Activated naive CD4-positive, alpha-beta T cell treated with anti-CD3 and anti-CD28 coated beads, Interleukin-2, amount 50 U/mL, for 72 hours (primary cell): Measurements from ENCODE around the gene STOML2. TPM values are rescaled to one million over a fixed set of nuclear protein-coding genes. Genes with fewer than 3 reads are reported as not detected.

Experiments
- ATAC-seq, 2 donors: fragments of 150-1000 bp; cut with Tn5 transposase; 2 replicates each; pipeline ENCODE4 v1.10.0; 2021; ENCODE audit warnings: mild to moderate bottlenecking in 2 of 2, moderate library complexity in 2 of 2
- DNase-seq, 2 donors: peaks; one replicate each; pipeline ENCODE4 v3.0.0; 2021 to 2022; ENCODE audit warnings: low spot score in 2 of 2
- H3K27ac Mint-ChIP-seq, 2 donors: one replicate each; pipeline ENCODE4 v1.8.0; 2022; ENCODE audit warnings: mild to moderate bottlenecking in 2 of 2, mixed read lengths in 2 of 2
- H3K36me3 Mint-ChIP-seq, 2 donors: one replicate each; pipeline ENCODE4 v1.8.0; 2022; ENCODE audit warnings: mixed read lengths in 2 of 2
- H3K9me3 Mint-ChIP-seq, 2 donors: one replicate each; pipeline ENCODE4 v1.8.0; 2022; ENCODE audit warnings: mixed read lengths in 2 of 2
- total RNA-seq, 2 donors: library from RNA; stranded (reverse); gene quantifications; one replicate each; pipeline ENCODE4 v1.2.3, GENCODE V29; 2022

The STOML2 gene
- total RNA-seq, 2 donors from 2014 or later: 151 to 216 TPM

- DNase-seq (no peak), ATAC-seq (no peak)
- no peaks in the 10 kb centered on the region for H3K9me3 Mint-ChIP-seq
- peak overlapping the region; percentile 21 to 62 for H3K27ac Mint-ChIP-seq
- H3K36me3 Mint-ChIP-seq: peaks cover 0 to 12% of the 10 kb centered on the region in 2 donors
Observed at GRCh38 chr9:35089434-35089833, 13.5 kb downstream of the STOML2 start.

GRCh38 chr9:35085078-35085477 lies 17.9 kb downstream of the STOML2 start:
- Mint-ChIP-seq H3K9me3 (no peaks in the 10 kb centered on the region), H3K36me3 (peaks cover 2 to 10% of the 10 kb centered on the region in 2 donors), H3K27ac (peak overlapping the region in 1 of 2 donors; percentile 8)
- no peak for ATAC-seq
- DNase-seq: no peak

GRCh38 chr9:35079426-35080341 lies 23.2 kb downstream of the STOML2 start, which contains the start of gene FANCG:
Gene FANCG, minus strand, starts transcription at chr9:35079942. Its CDS starts 418 bp downstream, at chr9:35079524.
- ATAC-seq (peak; percentile 91 to 95), DNase-seq (peak; percentile 77 to 92)
- Mint-ChIP-seq H3K27ac (peak within 1 kb of the TSS; percentile 99), H3K36me3 (peaks cover 40 to 47% of the 10 kb centered on the region in 2 donors), H3K9me3 (no peaks in the 10 kb centered on the region)

GRCh38 chr9:35079041-35079425 lies 23.9 kb downstream of the STOML2 start:
- H3K36me3 Mint-ChIP-seq: peaks cover 46 to 47% of the 10 kb centered on the region in 2 donors

GRCh38 chr9:35078066-35078465 lies 24.9 kb downstream of the STOML2 start:
- peaks cover 47 to 55% of the 10 kb centered on the region in 2 donors for H3K36me3 Mint-ChIP-seq
- ATAC-seq (no peak), DNase-seq (no peak)
- no peaks in the 10 kb centered on the region for H3K9me3 Mint-ChIP-seq
- peak overlapping the region; percentile 92 to 99 for H3K27ac Mint-ChIP-seq

More at GRCh38 chr9:35079041-35079425, 23.9 kb downstream of the STOML2 start:
- peak in 1 of 2 donors; percentile 21 for ATAC-seq
- Mint-ChIP-seq H3K9me3 (no peaks in the 10 kb centered on the region), H3K27ac (peak overlapping the region; percentile 92 to 99)
- no peak for DNase-seq

- ATAC-seq (no peak), DNase-seq (no peak)
- Mint-ChIP-seq H3K36me3 (peaks cover 53 to 59% of the 10 kb centered on the region in 2 donors), H3K27ac (no peak overlapping the region), H3K9me3 (no peaks in the 10 kb centered on the region)
Observed at GRCh38 chr9:35076848-35077247, 26.1 kb downstream of the STOML2 start.

GRCh38 chr9:35075358-35075757 lies 27.6 kb downstream of the STOML2 start:
- DNase-seq (no peak), ATAC-seq (no peak)
- Mint-ChIP-seq H3K9me3 (no peaks in the 10 kb centered on the region), H3K36me3 (peaks cover 66 to 73% of the 10 kb centered on the region in 2 donors), H3K27ac (no peak overlapping the region)

GRCh38 chr9:35074791-35075190 lies 28.1 kb downstream of the STOML2 start:
- Mint-ChIP-seq H3K9me3 (no peaks in the 10 kb centered on the region), H3K36me3 (peaks cover 64 to 74% of the 10 kb centered on the region in 2 donors), H3K27ac (no peak overlapping the region)
- ATAC-seq: no peak
- DNase-seq: no peak

- DNase-seq: no peak
- H3K27ac Mint-ChIP-seq: no peak overlapping the region
- ATAC-seq: no peak
- no peaks in the 10 kb centered on the region for H3K9me3 Mint-ChIP-seq
- H3K36me3 Mint-ChIP-seq: peaks cover 58 to 73% of the 10 kb centered on the region in 2 donors
Observed at GRCh38 chr9:35074141-35074540, 28.8 kb downstream of the STOML2 start.

- DNase-seq (peak in 1 of 2 donors; percentile 19), ATAC-seq (peak in 1 of 2 donors; percentile 21)
- peaks cover 50 to 72% of the 10 kb centered on the region in 2 donors for H3K36me3 Mint-ChIP-seq
- no peaks in the 10 kb centered on the region for H3K9me3 Mint-ChIP-seq
- peak overlapping the region; percentile 94 to 97 for H3K27ac Mint-ChIP-seq
Observed at GRCh38 chr9:35073279-35073612, 29.7 kb downstream of the STOML2 start.

GRCh38 chr9:35072461-35073278 lies 30.3 kb downstream of the STOML2 start, which contains the start of gene VCP:
Gene VCP, minus strand, starts transcription at chr9:35072625. Its CDS starts 272 bp downstream, at chr9:35072353.
- peak within 1 kb of the TSS; percentile 94 to 99 for H3K27ac Mint-ChIP-seq
- peaks cover 50 to 72% of the 10 kb centered on the region in 2 donors for H3K36me3 Mint-ChIP-seq
- DNase-seq (peak; percentile 93 to 99), ATAC-seq (peak; percentile 88 to 91)
- no peaks in the 10 kb centered on the region for H3K9me3 Mint-ChIP-seq

- peak overlapping the region; percentile 94 to 99 for H3K27ac Mint-ChIP-seq
- H3K36me3 Mint-ChIP-seq: peaks cover 50 to 72% of the 10 kb centered on the region in 2 donors
- ATAC-seq: peak; percentile 66 to 68
Observed at GRCh38 chr9:35071814-35072460, 31.0 kb downstream of the STOML2 start.

GRCh38 chr9:35070823-35071813 lies 31.8 kb downstream of the STOML2 start:
- no peak for DNase-seq
- Mint-ChIP-seq H3K36me3 (peaks cover 52 to 73% of the 10 kb centered on the region in 2 donors), H3K9me3 (no peaks in the 10 kb centered on the region), H3K27ac (peak overlapping the region; percentile 94 to 99)
- no peak for ATAC-seq

More at GRCh38 chr9:35071814-35072460, 31.0 kb downstream of the STOML2 start:
- H3K9me3 Mint-ChIP-seq: no peaks in the 10 kb centered on the region
- DNase-seq: peak; percentile 69 to 83

- Mint-ChIP-seq H3K9me3 (no peaks in the 10 kb centered on the region), H3K27ac (peak overlapping the region in 1 of 2 donors; percentile 64), H3K36me3 (peaks cover 41 to 57% of the 10 kb centered on the region in 2 donors)
- ATAC-seq (no peak), DNase-seq (no peak)
Observed at GRCh38 chr9:35069020-35069419, 33.9 kb downstream of the STOML2 start.

- no peak for ATAC-seq
- peak overlapping the region; percentile 64 to 92 for H3K27ac Mint-ChIP-seq
- DNase-seq: no peak
Observed at GRCh38 chr9:35067056-35067455, 35.9 kb downstream of the STOML2 start.

More at GRCh38 chr9:35067056-35067455, 35.9 kb downstream of the STOML2 start:
- H3K9me3 Mint-ChIP-seq: no peaks in the 10 kb centered on the region
- H3K36me3 Mint-ChIP-seq: peaks cover 47 to 56% of the 10 kb centered on the region in 2 donors
